Breast epithelium (tissue), 3 donors: ENCODE measurements around the gene AHCYL1.

Experiments
- POLR2A ChIP-seq: fragments of 450-650 bp; IDR thresholded peaks from one replicate; pipeline ENCODE4 v1.6.1; 2016; ENCODE audit warnings: antibody characterized with exemption, mild to moderate bottlenecking, moderate library complexity
- POLR2AphosphoS5 ChIP-seq, 3 donors: sonication (generic); formaldehyde crosslinking; IDR thresholded peaks; one replicate each; pipeline ENCODE4 v1.6.1; 2017; ENCODE audit warnings: antibody characterized with exemption in 3 of 3
- TF ChIP-seq, protein P1 (sequence below), 3 donors: fragments of 450-650 bp; IDR thresholded peaks; one replicate each; pipeline ENCODE4 v1.5.1; 2016 to 2017; ENCODE audit warnings: antibody characterized with exemption in 3 of 3, mild to moderate bottlenecking in 3 of 3, moderate library complexity in 3 of 3

DNA sequence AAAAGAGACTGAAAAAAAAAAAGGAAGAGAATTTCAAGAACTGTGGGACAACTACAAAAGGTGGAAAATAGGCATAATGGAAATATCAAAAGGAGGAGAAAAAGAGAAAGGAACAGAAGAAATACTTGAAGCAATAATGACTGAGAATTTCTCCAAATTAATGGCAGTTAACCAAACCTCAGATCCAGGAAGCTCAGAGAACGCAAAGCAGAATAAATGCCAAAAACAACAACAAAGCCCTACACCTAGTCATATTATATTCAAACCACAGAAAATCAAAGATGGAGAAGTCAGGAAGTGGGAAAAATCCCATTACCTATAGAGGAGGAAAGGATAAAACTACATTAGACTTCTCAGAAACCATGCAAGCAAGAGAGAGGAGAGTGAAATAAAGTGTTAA, 20.7 kb upstream of the AHCYL1 start:
- TF ChIP-seq, protein P1, sequence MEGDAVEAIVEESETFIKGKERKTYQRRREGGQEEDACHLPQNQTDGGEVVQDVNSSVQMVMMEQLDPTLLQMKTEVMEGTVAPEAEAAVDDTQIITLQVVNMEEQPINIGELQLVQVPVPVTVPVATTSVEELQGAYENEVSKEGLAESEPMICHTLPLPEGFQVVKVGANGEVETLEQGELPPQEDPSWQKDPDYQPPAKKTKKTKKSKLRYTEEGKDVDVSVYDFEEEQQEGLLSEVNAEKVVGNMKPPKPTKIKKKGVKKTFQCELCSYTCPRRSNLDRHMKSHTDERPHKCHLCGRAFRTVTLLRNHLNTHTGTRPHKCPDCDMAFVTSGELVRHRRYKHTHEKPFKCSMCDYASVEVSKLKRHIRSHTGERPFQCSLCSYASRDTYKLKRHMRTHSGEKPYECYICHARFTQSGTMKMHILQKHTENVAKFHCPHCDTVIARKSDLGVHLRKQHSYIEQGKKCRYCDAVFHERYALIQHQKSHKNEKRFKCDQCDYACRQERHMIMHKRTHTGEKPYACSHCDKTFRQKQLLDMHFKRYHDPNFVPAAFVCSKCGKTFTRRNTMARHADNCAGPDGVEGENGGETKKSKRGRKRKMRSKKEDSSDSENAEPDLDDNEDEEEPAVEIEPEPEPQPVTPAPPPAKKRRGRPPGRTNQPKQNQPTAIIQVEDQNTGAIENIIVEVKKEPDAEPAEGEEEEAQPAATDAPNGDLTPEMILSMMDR (IDR thresholded peaks at IDR 0.05): no peak
- TF ChIP-seq POLR2A (no peak), POLR2AphosphoS5 (IDR thresholded peaks at IDR 0.05) (no peak)
